HepG2 (cell line): ENCODE data around the gene C1QTNF3.

ENCODE experiments used
- EZH2 ChIP-seq: conservative IDR thresholded peaks from 2 replicates; pipeline ENCODE4 v1.6.1; 2012; ENCODE audit warnings: mild to moderate bottlenecking, low read depth, low read length, moderate library complexity
- KDM1A ChIP-seq: IDR thresholded peaks from 2 replicates; pipeline ENCODE4 v1.6.1; 2016; ENCODE audit warnings: missing compliant biosample characterization
- MAFG ChIP-seq: sonication (generic); formaldehyde crosslinking; IDR thresholded peaks from 2 replicates; pipeline ENCODE4 v1.5.1; 2020; ENCODE audit warnings: mild to moderate bottlenecking, missing genetic modification reagents
- REST ChIP-seq, 2 experiments: IDR thresholded peaks; 2 replicates each; pipeline ENCODE4 v1.6.1; 2011 to 2012; ENCODE audit warnings: low read length in 2 of 2, borderline replicate concordance in 1 of 2, low read depth in 1 of 2, mild to moderate bottlenecking in 1 of 2, moderate library complexity in 1 of 2
- RFX3 ChIP-seq: IDR thresholded peaks from 2 replicates; pipeline ENCODE4 v1.6.1; 2016; ENCODE audit warnings: missing biosample characterization, missing genetic modification reagents
- TARDBP ChIP-seq: sonication (generic); formaldehyde crosslinking; IDR thresholded peaks from 2 replicates; pipeline ENCODE4 v1.8.0; 2022; ENCODE audit warnings: mild to moderate bottlenecking, missing genetic modification reagents
- TF ChIP-seq, protein P1 (sequence below): sonication (generic); formaldehyde crosslinking; IDR thresholded peaks from 2 replicates; pipeline ENCODE4 v1.5.1; 2020; ENCODE audit warnings: mild to moderate bottlenecking, missing genetic modification reagents, borderline replicate concordance

DNA sequence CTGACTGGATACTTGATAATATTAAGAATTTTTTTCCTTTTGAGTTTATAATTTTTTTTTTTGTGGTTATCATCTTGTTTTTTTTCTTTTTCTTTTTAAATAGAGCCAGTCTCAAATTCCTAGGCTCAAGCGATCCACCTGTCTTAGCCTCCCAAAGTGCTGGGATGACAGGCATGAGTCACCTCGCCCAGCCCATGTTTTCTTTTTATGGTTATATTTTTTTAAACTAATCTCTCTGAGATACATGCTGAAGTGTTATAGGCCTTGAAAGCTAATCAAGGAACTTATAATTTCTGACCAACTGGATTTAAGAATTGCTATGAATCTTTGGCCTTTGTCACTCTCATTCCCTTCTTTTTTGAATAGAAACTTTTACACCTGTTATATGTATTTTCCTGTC, 28.4 kb downstream of the C1QTNF3 start:
- no peak for TF ChIP-seq TARDBP (CRISPR knock-in tag)
- no peak for TF ChIP-seq RFX3 (CRISPR knock-in tag)
- TF ChIP-seq REST (IDR thresholded peaks at IDR 0.05; ENCODE audit: borderline replicate concordance in 1 of 2, low read depth in 1 of 2, low read length in 2 of 2): no peak
- TF ChIP-seq MAFG (CRISPR knock-in tag): no peak
- no peak for TF ChIP-seq KDM1A (CRISPR knock-in tag)
- TF ChIP-seq EZH2: no peak
- TF ChIP-seq, protein P1, sequence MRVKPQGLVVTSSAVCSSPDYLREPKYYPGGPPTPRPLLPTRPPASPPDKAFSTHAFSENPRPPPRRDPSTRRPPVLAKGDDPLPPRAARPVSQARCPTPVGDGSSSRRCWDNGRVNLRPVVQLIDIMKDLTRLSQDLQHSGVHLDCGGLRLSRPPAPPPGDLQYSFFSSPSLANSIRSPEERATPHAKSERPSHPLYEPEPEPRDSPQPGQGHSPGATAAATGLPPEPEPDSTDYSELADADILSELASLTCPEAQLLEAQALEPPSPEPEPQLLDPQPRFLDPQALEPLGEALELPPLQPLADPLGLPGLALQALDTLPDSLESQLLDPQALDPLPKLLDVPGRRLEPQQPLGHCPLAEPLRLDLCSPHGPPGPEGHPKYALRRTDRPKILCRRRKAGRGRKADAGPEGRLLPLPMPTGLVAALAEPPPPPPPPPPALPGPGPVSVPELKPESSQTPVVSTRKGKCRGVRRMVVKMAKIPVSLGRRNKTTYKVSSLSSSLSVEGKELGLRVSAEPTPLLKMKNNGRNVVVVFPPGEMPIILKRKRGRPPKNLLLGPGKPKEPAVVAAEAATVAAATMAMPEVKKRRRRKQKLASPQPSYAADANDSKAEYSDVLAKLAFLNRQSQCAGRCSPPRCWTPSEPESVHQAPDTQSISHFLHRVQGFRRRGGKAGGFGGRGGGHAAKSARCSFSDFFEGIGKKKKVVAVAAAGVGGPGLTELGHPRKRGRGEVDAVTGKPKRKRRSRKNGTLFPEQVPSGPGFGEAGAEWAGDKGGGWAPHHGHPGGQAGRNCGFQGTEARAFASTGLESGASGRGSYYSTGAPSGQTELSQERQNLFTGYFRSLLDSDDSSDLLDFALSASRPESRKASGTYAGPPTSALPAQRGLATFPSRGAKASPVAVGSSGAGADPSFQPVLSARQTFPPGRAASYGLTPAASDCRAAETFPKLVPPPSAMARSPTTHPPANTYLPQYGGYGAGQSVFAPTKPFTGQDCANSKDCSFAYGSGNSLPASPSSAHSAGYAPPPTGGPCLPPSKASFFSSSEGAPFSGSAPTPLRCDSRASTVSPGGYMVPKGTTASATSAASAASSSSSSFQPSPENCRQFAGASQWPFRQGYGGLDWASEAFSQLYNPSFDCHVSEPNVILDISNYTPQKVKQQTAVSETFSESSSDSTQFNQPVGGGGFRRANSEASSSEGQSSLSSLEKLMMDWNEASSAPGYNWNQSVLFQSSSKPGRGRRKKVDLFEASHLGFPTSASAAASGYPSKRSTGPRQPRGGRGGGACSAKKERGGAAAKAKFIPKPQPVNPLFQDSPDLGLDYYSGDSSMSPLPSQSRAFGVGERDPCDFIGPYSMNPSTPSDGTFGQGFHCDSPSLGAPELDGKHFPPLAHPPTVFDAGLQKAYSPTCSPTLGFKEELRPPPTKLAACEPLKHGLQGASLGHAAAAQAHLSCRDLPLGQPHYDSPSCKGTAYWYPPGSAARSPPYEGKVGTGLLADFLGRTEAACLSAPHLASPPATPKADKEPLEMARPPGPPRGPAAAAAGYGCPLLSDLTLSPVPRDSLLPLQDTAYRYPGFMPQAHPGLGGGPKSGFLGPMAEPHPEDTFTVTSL (CRISPR knock-in tag): no peak
